HG02981 (cell line): ENCODE results near the gene DLG2.
"Not testable (repeated sequence)": the region's sequence is repeated elsewhere in the genome, so short reads cannot be mapped to it uniquely, and the experiment has no call there.

ENCODE experiments used
- ATAC-seq: cut with Tn5 transposase; IDR thresholded peaks from one replicate; pipeline ENCODE4 v1.9.1; 2021; ENCODE audit warnings: mild to moderate bottlenecking, moderate library complexity; ENCODE audit not compliant: unreplicated experiment

DLG2 gene

GRCh38 chr11:83791557-83791956, 1835.6 kb downstream of the DLG2 start:
- ATAC-seq: no peak

DNA sequence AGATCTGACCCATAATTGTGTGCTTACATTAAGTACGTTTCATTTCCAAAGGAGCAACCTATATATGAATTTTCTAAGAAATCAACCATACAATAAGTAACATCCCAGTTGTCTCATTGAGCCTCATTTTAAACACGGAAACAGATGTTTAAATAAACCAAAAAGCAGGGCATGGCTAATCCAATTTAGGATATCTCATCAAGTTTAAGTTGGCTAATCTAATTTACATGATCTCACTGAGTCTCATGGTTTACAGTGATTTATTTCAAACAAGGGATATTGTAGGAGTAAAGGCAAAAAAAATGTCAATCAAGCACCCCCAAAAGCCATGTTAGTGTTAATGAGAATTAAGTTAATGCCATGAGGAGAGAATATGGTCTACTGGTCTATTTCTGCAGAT, 1841.2 kb downstream of the DLG2 start:
- ATAC-seq: no peak

- ATAC-seq: no peak
Measured at GRCh38 chr11:83784419-83784818, 1842.7 kb downstream of the DLG2 start.

DNA sequence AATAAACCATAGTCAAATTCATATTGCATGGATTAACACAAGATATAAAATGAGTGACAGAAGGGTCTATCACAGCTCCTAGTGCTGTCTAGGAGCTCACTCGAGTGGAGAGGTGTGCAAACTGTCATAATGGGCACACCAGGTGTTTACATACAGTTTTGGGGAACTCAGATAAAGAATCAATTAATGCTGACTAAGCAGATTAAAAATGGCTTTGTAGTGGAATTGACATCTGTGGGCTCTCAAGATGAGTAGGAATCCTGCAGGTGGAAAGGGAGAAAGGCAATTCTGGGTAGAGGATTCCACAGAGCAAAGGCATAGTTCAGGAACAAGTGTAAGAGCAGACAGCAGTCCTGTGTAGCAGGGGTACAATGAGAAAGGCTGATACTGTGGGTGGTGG, 1844.8 kb downstream of the DLG2 start:
- no peak for ATAC-seq

- no peak for ATAC-seq
Measured at GRCh38 chr11:83779876-83780275, 1847.3 kb downstream of the DLG2 start.

GRCh38 chr11:83778596-83778995, 1848.5 kb downstream of the DLG2 start:
- no peak for ATAC-seq

DNA sequence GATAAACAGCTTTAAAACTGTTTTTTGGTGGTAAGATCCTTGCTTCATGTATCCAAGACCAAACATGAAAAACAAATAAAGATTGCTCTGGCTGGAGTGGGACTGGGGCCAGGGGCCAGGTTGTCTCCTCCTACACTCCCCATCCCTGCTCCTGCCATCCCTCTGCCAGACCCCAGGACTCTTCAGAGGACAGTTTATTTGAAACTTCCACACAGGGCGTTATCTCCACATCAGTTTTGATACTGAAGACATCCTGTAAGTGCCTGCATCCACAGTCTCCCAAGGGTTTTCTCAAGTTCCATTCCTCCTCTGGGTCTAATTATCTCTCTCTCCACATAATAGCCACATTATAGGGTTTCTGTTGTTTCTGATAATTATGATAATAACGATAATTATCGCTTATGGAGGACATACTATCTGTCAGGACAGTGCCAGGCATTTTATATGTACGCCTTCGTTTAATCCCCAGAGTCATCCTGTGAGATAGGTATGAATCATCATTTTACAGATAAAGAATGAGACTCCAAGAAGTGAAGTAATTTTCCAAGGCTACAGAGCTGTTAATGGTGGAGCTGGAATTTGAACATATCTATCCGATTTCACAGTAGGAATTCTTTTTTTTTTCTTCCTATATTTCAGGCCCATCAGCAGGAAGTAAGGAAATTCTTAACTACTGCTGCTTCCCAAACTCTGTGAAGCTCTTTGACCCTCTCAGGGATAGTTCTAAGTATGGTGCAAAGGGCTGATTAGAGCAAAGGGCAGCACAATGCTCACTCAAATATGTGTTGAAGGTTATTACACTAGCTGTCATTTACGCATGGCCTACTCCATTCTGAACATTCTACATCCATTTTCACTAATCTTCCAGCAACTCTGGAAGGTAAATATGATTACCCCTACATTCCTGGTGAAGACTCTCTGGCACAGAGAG, 1852.9 kb downstream of the DLG2 start:
- no peak for ATAC-seq

DNA sequence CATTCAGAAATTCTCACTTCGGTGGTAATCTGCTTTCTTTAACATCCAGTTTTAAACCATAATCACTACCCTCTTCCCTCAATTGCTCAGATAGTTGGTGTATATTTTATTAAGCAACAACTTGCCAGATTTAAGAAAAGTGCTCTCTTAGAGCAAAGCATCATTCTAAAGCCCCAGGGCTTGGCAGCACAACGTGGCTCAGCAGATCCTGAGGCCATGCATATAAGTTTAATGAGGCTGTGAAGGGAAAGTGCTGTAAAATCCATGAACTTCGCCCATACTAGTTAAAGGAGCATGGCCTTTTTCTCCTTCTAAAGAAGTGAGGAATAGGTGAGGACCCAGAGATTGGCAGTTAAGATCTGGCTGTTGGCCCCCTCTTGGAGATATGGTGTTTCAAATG, 1858.7 kb downstream of the DLG2 start:
- ATAC-seq: no peak

GRCh38 chr11:83766932-83767331, 1860.2 kb downstream of the DLG2 start:
- no peak for ATAC-seq

DNA sequence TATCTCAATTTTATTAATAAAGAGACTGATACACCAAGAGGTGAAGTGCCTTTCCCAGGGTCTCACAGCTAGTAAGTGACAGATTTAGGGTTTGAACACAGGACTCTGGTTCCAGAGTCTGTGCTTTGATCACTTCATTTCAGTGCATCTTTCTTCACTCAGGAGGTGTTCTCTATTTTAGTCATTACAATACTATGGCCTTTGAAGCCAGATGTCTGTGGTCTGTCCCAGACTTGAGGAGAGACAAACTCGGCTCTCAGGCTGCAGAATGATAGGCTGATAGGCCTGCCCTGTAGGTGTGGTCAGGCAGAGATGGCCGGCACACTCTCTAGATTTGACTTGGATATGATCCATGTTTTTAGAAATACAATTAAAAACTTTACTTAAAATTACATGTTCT, 1862.5 kb downstream of the DLG2 start:
- ATAC-seq: no peak

DNA sequence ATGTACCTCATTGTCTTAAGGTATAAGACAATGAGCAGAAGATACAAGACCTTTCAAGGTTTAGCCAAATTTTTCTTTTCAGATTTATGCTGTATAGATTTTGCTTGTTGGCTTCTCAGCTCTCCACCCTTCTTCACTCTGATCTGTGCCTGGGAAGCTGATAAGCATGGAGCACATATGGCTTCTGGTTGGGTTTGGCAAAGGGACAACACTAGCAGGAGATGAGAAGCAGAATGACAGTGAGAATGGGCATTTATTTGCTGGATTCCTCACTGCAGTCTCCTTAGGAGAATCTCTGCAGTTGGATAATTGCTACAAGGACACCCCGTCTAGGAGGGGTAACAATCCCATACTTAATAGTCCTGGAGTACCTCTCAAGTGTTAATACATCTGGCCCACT, 1866.2 kb downstream of the DLG2 start:
- no peak for ATAC-seq

GRCh38 chr11:83759148-83759547, 1868.0 kb downstream of the DLG2 start:
- ATAC-seq: no peak

DNA sequence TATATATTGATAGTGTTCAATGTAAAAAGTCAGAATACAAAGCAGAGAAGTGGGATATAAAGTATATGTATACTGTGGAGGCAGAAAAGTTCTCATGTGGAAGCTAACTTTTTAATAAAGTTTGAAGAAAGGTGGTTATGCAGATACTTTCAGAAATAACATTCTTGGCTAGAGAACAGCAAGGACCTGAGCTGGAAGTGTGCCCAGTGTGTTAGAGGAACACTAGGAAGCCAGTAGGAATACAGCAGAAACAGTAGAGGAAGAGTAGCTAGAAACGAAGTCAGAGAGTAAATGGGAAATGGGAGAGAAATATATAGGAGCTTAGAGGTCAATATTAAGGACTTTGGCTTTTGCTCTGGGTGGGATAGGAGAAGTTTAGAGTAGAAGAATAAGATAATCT, 1876.1 kb downstream of the DLG2 start:
- no peak for ATAC-seq

- no peak for ATAC-seq
Measured at GRCh38 chr11:83746921-83747585, 1880.1 kb downstream of the DLG2 start.

GRCh38 chr11:83744620-83745192, 1882.4 kb downstream of the DLG2 start:
- ATAC-seq: no peak

DNA sequence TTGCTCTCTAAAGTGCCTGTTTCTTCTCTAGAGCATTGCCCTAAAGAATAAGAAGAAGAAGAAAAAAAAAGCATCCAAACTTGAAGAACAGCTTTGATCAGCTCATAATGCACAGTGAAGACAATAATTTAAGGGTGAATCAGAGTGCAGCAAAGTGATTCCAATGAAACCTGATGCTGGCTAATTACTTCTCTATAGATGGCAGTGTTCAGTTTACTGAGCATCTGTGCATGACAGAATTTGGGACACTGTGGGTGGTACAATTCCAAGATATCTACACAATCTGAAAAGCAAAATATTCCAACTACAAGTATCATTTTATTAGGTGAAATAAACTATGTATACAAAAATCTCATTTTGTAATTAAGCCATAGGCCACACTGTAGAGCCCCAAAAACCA, 1890.5 kb downstream of the DLG2 start:
- ATAC-seq: no peak

- ATAC-seq: no peak
Measured at GRCh38 chr11:83734120-83734519, 1893.0 kb downstream of the DLG2 start.

GRCh38 chr11:83731288-83731687, 1895.9 kb downstream of the DLG2 start:
- ATAC-seq: not testable (repeated sequence)

DNA sequence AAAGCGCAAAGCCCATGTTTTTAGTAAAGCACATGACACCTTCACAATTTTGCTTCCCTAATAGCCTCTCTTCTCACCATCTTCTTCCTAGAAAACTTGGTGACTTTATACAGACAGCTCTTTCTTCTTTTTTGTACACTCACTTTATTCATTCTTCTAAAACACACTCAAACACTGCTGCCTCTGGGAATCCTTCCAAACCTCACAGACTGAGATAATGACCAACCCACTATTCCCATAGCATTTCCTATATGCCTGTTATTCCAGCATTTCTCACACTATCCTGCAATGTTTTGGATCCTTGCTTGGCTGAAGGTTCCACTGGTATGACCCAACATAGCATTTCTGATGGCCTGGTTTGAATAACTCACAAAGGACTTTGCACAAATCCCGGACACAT, 1898.9 kb downstream of the DLG2 start:
- no peak for ATAC-seq

DNA sequence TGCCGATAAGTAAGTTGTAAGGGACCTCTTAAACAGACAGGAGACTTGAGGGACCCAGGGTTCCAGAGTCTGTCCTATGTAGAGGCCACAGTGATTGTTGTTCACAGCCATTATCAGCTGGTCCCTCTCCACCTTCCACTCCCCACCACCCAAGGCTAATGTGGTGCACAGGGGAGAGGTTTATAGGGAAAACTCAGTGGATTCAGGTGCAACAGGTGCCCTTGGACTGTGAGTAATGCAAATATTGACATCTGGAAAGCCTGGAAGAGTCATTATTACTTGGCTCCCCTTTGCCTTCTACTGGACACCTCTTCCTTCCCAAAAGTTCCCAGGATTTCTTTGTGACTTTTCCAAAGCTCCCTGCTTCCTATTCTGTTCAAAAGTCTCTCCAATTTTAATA, 1899.9 kb downstream of the DLG2 start:
- ATAC-seq: no peak

GRCh38 chr11:83726316-83726715, 1900.8 kb downstream of the DLG2 start:
- no peak for ATAC-seq

DNA sequence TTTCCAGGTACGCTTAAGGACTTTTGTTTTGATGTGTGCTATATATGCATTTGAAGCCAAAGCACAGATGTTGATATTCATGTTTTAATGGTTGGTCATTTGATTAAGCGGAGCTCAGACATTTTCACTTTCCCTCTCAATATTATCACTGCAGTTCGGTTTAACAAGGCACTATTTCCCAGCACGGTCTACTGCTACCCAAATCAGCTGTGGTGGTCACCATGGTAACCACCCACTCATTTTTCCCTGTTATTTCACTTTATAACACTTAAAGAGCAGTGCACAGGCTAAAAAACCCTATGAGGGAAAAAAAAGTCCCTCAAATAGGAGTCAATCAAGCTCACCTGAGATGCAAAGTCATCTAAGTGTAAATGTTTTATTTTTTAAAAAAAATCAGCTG, 1901.4 kb downstream of the DLG2 start:
- ATAC-seq: no peak
